ENCODE measurements around the gene COQ4. TPM values are rescaled to one million over a fixed set of nuclear protein-coding genes. Genes with fewer than 3 reads are reported as not detected.

Gene COQ4
- total RNA-seq, 4 donors from 2014 or later, result 55.5 to 89.2 (median 77.9) TPM

DNA sequence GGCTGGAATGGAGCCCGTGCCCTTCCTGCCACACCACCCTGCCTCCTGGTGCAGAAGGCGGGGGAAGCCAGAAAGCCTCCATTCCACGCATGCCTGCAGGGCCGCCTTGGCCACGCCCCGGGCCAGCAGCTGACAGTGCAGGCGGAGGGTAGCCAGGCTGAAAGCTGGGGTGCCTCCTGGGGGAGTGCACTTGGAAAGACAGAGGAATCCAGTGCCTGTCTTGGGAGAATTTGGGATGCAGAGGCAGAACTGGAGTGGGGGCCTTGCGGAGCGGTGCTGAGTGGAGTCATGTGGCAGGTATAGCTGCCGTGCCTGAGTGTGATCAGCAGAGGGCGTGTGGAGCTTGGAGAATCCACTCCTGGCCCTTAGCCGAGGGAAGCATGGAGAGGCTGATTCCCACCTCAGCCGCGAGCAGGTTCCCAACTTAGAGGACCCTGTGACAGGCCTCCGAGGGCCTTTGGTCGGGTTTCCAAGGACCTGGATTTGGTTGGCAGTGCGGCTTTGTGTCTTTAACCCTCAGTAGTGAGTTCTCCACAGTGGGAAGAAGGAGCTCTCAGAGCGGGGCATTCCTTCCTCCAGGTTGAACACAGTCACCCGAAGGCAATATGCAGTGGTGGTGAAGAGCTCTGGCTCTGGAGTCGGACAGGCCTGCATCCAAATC, 39.5 kb downstream of the COQ4 start:
- Histone ChIP-seq H3K27ac (peak overlapping the region; percentile 32 to 70 (median 59)), H3K4me3 (peak overlapping the region; percentile 24 to 67 (median 49)), H3K27me3 (no peaks in the 10 kb centered on the region), H3K4me1 (peaks cover 15 to 37% (median 26%) of the 10 kb centered on the region in 3 donors), H3K36me3 (peaks cover 0 to 37% (median 0%) of the 10 kb centered on the region in 3 donors), H3K9me3 (no peaks in the 10 kb centered on the region)
- 3 to 6% methylated on average over 4 to 6 of the region's 20 CpGs for WGBS, 2 donors
- no peak for TF ChIP-seq POLR2A (IDR thresholded peaks at IDR 0.05)
- TF ChIP-seq, protein P1, sequence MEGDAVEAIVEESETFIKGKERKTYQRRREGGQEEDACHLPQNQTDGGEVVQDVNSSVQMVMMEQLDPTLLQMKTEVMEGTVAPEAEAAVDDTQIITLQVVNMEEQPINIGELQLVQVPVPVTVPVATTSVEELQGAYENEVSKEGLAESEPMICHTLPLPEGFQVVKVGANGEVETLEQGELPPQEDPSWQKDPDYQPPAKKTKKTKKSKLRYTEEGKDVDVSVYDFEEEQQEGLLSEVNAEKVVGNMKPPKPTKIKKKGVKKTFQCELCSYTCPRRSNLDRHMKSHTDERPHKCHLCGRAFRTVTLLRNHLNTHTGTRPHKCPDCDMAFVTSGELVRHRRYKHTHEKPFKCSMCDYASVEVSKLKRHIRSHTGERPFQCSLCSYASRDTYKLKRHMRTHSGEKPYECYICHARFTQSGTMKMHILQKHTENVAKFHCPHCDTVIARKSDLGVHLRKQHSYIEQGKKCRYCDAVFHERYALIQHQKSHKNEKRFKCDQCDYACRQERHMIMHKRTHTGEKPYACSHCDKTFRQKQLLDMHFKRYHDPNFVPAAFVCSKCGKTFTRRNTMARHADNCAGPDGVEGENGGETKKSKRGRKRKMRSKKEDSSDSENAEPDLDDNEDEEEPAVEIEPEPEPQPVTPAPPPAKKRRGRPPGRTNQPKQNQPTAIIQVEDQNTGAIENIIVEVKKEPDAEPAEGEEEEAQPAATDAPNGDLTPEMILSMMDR (IDR thresholded peaks at IDR 0.05), result peak; percentile 80 to 91 (median 84)
- DNase-seq, result no peak
- intact Hi-C loops (cut with DNase I), result loop anchor here (10.0 kb wide), 1 partner anchor 53 kb away; no protein-coding TSS in a partner anchor

DNA sequence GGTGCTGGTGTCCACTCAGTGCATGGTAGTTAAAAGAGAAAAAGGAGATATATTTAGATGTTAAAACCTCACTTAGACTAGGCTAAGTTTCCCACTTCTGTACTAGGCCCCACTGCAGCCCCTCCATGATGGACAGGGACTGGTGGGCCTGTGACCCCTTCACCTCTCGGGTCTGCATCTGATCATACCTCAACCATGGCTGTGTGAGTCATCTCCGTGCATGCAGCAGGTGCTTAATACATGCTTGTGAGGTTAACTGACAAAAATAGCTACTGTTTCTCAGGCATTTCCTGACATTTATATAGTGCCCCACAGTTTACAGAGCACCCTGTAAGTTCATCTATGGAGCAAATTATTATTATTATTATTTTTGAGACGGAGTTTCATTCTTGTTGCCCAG, 40.1 kb downstream of the COQ4 start:
- Histone ChIP-seq H3K4me3 (no peak overlapping the region), H3K36me3 (peaks cover 0 to 30% (median 0%) of the 10 kb centered on the region in 3 donors), H3K27me3 (no peaks in the 10 kb centered on the region), H3K27ac (peak overlapping the region in 3 of 4 donors; percentile 55 to 70 (median 63)), H3K4me1 (peaks cover 15 to 37% (median 26%) of the 10 kb centered on the region in 3 donors), H3K9me3 (no peaks in the 10 kb centered on the region)
- 77 to 88% methylated on average over 2 to 3 of the region's 3 CpGs for WGBS, 2 donors
- no peak for DNase-seq
- TF ChIP-seq POLR2A (IDR thresholded peaks at IDR 0.05), result no peak
- TF ChIP-seq, protein P1 (IDR thresholded peaks at IDR 0.05), result no peak
- intact Hi-C loops (cut with DNase I), result loop anchor here (10.0 kb wide), 1 partner anchor 52 kb away; no protein-coding TSS in a partner anchor

DNA sequence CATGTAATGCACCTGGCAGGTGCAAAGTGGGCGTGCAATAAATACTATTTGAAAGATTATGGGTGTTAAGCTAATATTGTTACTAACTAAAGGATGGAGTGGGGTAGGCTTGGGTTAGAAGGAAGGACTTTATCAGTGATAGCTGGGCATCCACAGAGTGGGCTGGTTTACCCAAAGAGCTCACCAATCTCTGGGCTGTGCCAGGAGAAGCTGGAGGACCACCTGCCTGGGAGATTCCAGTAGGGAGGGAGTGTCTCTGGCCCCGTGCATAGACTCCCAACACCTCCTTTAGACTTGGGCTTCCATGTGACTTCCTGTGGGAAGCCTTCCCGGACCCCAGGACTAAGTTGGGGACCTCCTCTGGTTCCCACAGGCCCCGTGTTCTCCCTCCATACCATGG, 42.9 kb downstream of the COQ4 start:
- 68% methylated on average over 2 to 4 of the region's 4 CpGs for WGBS, 2 donors
- H3K4me1 ChIP-seq, result peaks cover 20 to 49% (median 38%) of the 10 kb centered on the region in 3 donors
- H3K27ac ChIP-seq, result peak overlapping the region in 3 of 4 donors; percentile 62 to 79 (median 75)
- no peaks in the 10 kb centered on the region for H3K9me3 ChIP-seq
- intact Hi-C loops (cut with DNase I), result loop anchor here (10.0 kb wide), 1 partner anchor 49 kb away; no protein-coding TSS in a partner anchor
- H3K27me3 ChIP-seq, result no peaks in the 10 kb centered on the region
- TF ChIP-seq, protein P1 (IDR thresholded peaks at IDR 0.05), result no peak
- TF ChIP-seq POLR2A (IDR thresholded peaks at IDR 0.05), result no peak
- H3K36me3 ChIP-seq, result peaks cover 0 to 5% (median 0%) of the 10 kb centered on the region in 3 donors
- peak overlapping the region in 1 of 4 donors; percentile 47 for H3K4me3 ChIP-seq
- DNase-seq, result no peak

DNA sequence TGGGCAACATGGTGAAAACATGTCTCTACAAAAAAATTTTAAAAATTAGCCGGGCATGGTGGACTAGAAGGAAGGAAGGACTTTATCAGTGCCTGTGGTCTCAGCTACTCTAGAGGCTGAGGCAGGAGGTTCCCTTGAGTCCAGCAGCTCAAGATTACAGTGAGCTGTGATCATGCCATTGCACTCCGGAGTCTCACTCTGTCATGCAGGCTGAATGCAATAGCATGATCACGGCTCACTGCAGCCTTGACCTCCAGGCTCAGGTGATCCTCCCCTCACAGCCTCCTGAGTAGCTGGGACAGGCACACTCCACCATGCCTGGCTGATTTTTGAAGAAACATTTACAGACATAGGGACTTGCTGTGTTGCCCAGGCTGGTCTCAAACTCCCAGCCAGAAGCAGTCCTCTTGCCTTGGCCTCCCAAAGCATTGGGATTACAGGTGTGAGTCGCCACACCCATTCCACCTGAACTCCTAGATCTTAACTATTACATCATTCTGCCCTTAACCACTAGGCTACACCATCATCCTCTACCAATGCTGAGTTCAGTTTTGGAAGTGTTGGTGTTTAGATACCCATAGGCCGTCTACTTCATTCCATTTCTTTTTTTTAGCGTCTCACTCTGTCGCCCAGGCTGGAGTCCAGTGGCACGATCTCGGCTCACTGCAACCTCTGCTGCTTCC, 46.5 kb downstream of the COQ4 start:
- H3K36me3 ChIP-seq, result peaks cover 0 to 14% (median 0%) of the 10 kb centered on the region in 3 donors
- intact Hi-C loops (cut with DNase I), result loop anchor here (10.0 kb wide), 1 partner anchor 46 kb away; no protein-coding TSS in a partner anchor
- H3K9me3 ChIP-seq, result no peaks in the 10 kb centered on the region
- peak overlapping the region in 3 of 4 donors; percentile 91 to 95 (median 95) for H3K27ac ChIP-seq
- TF ChIP-seq POLR2A (IDR thresholded peaks at IDR 0.05), result no peak
- TF ChIP-seq, protein P1 (IDR thresholded peaks at IDR 0.05), result no peak
- H3K4me1 ChIP-seq, result peaks cover 16 to 55% (median 43%) of the 10 kb centered on the region in 3 donors
- WGBS, 2 donors, result 88 to 91% methylated on average over 8 to 9 of the region's 9 CpGs
- H3K4me3 ChIP-seq, result no peak overlapping the region
- no peaks in the 10 kb centered on the region for H3K27me3 ChIP-seq
- no peak for DNase-seq

DNA sequence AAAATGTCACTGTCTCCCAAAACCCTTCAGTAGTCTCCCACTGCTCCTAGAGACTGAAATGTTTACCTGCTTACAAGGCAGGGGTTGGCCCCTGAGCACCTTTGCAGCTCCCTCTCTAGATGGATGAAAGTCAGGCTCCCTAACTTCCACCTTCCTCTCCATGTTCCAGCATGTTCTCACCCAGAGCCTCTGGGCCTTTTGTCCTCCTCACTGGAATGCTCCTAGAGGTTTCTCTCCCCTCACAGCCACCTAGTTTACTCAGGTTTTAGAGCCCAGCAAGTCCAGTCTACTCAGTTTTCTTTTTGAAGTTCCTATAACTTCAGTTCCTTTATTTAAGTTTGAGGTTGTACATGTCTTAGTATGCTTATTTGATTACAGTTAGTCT, 47.7 kb downstream of the COQ4 start:
- H3K36me3 ChIP-seq, result peaks cover 0 to 25% (median 0%) of the 10 kb centered on the region in 3 donors
- H3K4me1 ChIP-seq, result peaks cover 13 to 47% (median 31%) of the 10 kb centered on the region in 3 donors
- no peak for DNase-seq
- no peak for TF ChIP-seq POLR2A (IDR thresholded peaks at IDR 0.05)
- TF ChIP-seq, protein P1 (IDR thresholded peaks at IDR 0.05), result no peak
- intact Hi-C loops (cut with DNase I), result no loop called here
- H3K27me3 ChIP-seq, result no peaks in the 10 kb centered on the region
- H3K9me3 ChIP-seq, result no peaks in the 10 kb centered on the region
- H3K27ac ChIP-seq, result peak overlapping the region; percentile 91 to 98 (median 95)
- H3K4me3 ChIP-seq, result peak overlapping the region; percentile 59 to 93 (median 90)

Data from esophagus squamous epithelium (tissue), 5 donors.